Hematopoietic multipotent progenitor cell treated with erythropoietin and hydrocortisone succinate and interleukin-3 and kit ligand, for 6 days (in vitro differentiated cells): ENCODE data around the gene MACF1.

Experiments used
- DNase-seq: peaks from one replicate; pipeline ENCODE4 v3.0.0-alpha.2; 2015

Gene MACF1

GRCh38 chr1:39398278-39399021 lies 194.0 kb downstream of the MACF1 start:
- peak; percentile 58 for DNase-seq

GRCh38 chr1:39401106-39401505 lies 196.6 kb downstream of the MACF1 start:
- no peak for DNase-seq

GRCh38 chr1:39404876-39405275 lies 200.4 kb downstream of the MACF1 start:
- DNase-seq = no peak

GRCh38 chr1:39405358-39405757 lies 200.9 kb downstream of the MACF1 start:
- no peak for DNase-seq

- no peak for DNase-seq
Measured at GRCh38 chr1:39406533-39407450, 202.3 kb downstream of the MACF1 start.

- DNase-seq = no peak
Measured at GRCh38 chr1:39407510-39407895, 203.0 kb downstream of the MACF1 start.

GRCh38 chr1:39407896-39408640 lies 203.6 kb downstream of the MACF1 start:
- DNase-seq = no peak

GRCh38 chr1:39408641-39409054 lies 204.2 kb downstream of the MACF1 start:
- peak; percentile 96 for DNase-seq

- peak; percentile 58 for DNase-seq
Measured at GRCh38 chr1:39409055-39409816, 204.7 kb downstream of the MACF1 start.

- DNase-seq = peak; percentile 93
Measured at GRCh38 chr1:39410915-39411436, 206.5 kb downstream of the MACF1 start.

- no peak for DNase-seq
Measured at GRCh38 chr1:39411526-39412478, 207.3 kb downstream of the MACF1 start.

GRCh38 chr1:39412892-39413291 lies 208.4 kb downstream of the MACF1 start:
- no peak for DNase-seq

GRCh38 chr1:39413902-39414528 lies 209.5 kb downstream of the MACF1 start:
- no peak for DNase-seq

GRCh38 chr1:39415553-39415952 lies 211.1 kb downstream of the MACF1 start:
- no peak for DNase-seq

- no peak for DNase-seq
Measured at GRCh38 chr1:39416609-39417008, 212.1 kb downstream of the MACF1 start.

GRCh38 chr1:39418236-39418635 lies 213.7 kb downstream of the MACF1 start:
- no peak for DNase-seq

- DNase-seq = no peak
Measured at GRCh38 chr1:39420493-39420892, 216.0 kb downstream of the MACF1 start.

- DNase-seq = no peak
Measured at GRCh38 chr1:39422614-39423013, 218.1 kb downstream of the MACF1 start.

- no peak for DNase-seq
Measured at GRCh38 chr1:39425151-39425550, 220.7 kb downstream of the MACF1 start.

- no peak for DNase-seq
Measured at GRCh38 chr1:39425634-39426033, 221.1 kb downstream of the MACF1 start.

- DNase-seq = peak; percentile 51
Measured at GRCh38 chr1:39426346-39426745, 221.9 kb downstream of the MACF1 start.
